Measurements from ENCODE around the gene LHX3.
A peak's percentile ranks its signal among the peaks of the same experiment; 100 is the strongest.
"Not testable (repeated sequence)": the region's sequence is repeated elsewhere in the genome, so short reads cannot be mapped to it uniquely, and the experiment has no call there.

Gene LHX3

DNA sequence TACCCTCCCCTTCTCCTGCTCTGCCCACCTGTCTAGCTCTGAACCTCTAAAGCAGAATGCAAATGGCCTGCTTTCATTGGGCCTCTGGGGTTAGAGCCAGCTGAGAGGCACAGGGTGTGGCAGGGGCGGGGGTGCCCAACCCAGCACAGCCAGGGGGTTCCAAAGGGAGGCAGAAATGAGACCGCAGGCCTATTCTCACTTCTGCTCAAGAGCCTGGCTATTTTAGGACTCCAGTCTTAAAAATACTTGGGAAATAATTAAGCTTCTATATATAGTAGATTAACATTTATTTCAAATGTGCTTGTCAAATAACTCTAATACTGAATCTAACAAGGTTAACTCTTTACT, 35.0 kb upstream of the LHX3 start:
- TF ChIP-seq, protein P1, sequence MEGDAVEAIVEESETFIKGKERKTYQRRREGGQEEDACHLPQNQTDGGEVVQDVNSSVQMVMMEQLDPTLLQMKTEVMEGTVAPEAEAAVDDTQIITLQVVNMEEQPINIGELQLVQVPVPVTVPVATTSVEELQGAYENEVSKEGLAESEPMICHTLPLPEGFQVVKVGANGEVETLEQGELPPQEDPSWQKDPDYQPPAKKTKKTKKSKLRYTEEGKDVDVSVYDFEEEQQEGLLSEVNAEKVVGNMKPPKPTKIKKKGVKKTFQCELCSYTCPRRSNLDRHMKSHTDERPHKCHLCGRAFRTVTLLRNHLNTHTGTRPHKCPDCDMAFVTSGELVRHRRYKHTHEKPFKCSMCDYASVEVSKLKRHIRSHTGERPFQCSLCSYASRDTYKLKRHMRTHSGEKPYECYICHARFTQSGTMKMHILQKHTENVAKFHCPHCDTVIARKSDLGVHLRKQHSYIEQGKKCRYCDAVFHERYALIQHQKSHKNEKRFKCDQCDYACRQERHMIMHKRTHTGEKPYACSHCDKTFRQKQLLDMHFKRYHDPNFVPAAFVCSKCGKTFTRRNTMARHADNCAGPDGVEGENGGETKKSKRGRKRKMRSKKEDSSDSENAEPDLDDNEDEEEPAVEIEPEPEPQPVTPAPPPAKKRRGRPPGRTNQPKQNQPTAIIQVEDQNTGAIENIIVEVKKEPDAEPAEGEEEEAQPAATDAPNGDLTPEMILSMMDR (IDR thresholded peaks at IDR 0.05; ENCODE audit: low read depth, low read length), result no peak
- no peak for TF ChIP-seq EZH2phosphoT487 (IDR thresholded peaks at IDR 0.05; ENCODE audit: low read depth)
- peak overlapping the region; percentile 37 for H3K4me2 ChIP-seq (ENCODE audit: low read length)
- peaks cover 3% of the 10 kb centered on the region for H3K36me3 ChIP-seq (replicated peaks; ENCODE audit: low read depth, low read length)
- H3K79me2 ChIP-seq (ENCODE audit: low read length), result peaks cover 90% of the 10 kb centered on the region
- no peaks in the 10 kb centered on the region for H3K27me3 ChIP-seq (ENCODE audit: low read depth, low read length)
- H3K4me3 ChIP-seq (ENCODE audit: low read length), result peak overlapping the region; percentile 7; the same call in 1 of the 2 replicates
- no peaks in the 10 kb centered on the region for H3K9me3 ChIP-seq (ENCODE audit: insufficient read depth, low read length)
- peak overlapping the region; percentile 4 for H3K27ac ChIP-seq (ENCODE audit: low read length)
- no peak overlapping the region; the same call in 1 of the 2 replicates for H3K9ac ChIP-seq (ENCODE audit: low read length)
- H2AFZ ChIP-seq (ENCODE audit: low read depth, low read length), result no peak overlapping the region
- H4K20me1 ChIP-seq (ENCODE audit: insufficient read depth, low read length), result peaks cover 76% of the 10 kb centered on the region
- H3K4me1 ChIP-seq (ENCODE audit: low read length), result peaks cover 33% of the 10 kb centered on the region

DNA sequence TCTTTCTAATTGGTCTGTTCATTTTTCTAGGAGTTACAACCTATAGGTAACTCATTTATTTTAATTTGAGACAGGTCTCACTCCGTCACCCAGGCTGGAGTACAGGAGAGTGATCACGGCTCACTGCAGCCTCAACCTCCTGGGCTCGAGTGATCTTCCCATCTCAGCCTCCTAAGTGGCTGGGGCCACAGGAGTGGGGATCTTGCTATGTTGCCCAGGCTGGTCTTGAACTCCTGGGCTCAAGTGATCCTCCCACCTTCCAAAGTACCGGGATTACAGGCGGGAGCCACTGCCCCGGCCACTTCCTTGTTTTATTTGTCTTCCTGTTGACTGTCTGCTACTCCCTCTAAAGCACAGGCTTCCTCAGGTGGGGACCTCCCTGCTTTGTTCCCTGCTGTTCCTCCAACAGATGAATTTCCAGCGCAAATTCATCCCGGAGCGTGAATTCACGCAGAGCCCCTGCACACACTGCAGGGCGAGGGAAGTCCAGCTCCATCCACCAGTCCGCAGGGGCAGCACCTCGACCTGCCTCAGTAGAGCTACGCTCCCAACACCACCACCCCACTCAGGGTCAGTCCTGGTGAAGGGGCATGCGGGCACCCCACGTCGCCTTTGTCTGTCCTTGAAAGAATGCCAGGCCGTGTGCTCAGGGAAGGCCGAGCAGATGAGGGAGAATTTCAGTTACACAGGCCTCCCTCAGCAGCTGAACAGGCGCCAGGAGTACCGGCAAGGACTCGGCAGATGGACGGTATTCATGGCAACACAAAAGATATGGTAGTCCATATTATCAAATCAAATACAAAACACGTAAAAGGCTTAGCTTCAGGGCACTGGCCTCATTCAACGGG, 34.4 kb upstream of the LHX3 start:
- no peaks in the 10 kb centered on the region for H3K9me3 ChIP-seq (ENCODE audit: insufficient read depth, low read length)
- 0 out of 2 replicates have a peak overlapping the region, but pooled peaks have one; percentile 7 for H3K4me3 ChIP-seq (ENCODE audit: low read length)
- H3K9ac ChIP-seq (ENCODE audit: low read length), result no peak overlapping the region
- H2AFZ ChIP-seq (ENCODE audit: low read depth, low read length), result no peak overlapping the region
- H4K20me1 ChIP-seq (ENCODE audit: insufficient read depth, low read length), result peaks cover 82% of the 10 kb centered on the region
- H3K79me2 ChIP-seq (ENCODE audit: low read length), result peaks cover 90% of the 10 kb centered on the region
- H3K4me2 ChIP-seq (ENCODE audit: low read length), result peak overlapping the region; percentile 37
- no peak overlapping the region for H3K27ac ChIP-seq (ENCODE audit: low read length)
- peaks cover 29% of the 10 kb centered on the region for H3K4me1 ChIP-seq (ENCODE audit: low read length)
- TF ChIP-seq EZH2phosphoT487 (IDR thresholded peaks at IDR 0.05; ENCODE audit: low read depth), result no peak
- TF ChIP-seq, protein P1 (IDR thresholded peaks at IDR 0.05; ENCODE audit: low read depth, low read length), result no peak
- H3K36me3 ChIP-seq (replicated peaks; ENCODE audit: low read depth, low read length), result peaks cover 3% of the 10 kb centered on the region
- no peaks in the 10 kb centered on the region for H3K27me3 ChIP-seq (ENCODE audit: low read depth, low read length)

DNA sequence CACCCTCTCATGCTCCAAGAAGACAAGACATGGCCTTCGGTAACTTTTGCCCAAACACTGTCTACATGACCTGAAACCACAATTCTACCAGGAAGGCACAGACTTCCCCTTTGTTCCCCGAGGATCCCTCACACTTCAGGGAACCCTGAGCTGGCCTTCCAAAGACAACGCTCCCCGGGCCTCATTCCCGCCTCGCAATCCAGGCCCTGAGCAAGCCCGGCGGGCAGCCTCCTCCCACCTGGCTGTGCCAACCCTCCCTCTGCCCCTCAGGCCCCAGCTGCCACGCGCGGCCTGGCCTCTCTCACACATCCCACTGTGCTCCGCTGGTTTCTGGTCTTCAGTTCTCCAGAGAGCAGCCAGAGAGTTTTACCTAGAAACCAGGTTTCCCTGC, 33.4 kb upstream of the LHX3 start:
- Histone ChIP-seq H3K4me3 (ENCODE audit: low read length) (no peak overlapping the region), H4K20me1 (ENCODE audit: insufficient read depth, low read length) (peaks cover 76% of the 10 kb centered on the region), H3K4me1 (ENCODE audit: low read length) (peaks cover 19% of the 10 kb centered on the region), H2AFZ (ENCODE audit: low read depth, low read length) (no peak overlapping the region), H3K27ac (ENCODE audit: low read length) (no peak overlapping the region), H3K9me3 (ENCODE audit: insufficient read depth, low read length) (no peaks in the 10 kb centered on the region), H3K9ac (ENCODE audit: low read length) (no peak overlapping the region), H3K36me3 (replicated peaks; ENCODE audit: low read depth, low read length) (peaks cover 3% of the 10 kb centered on the region), H3K27me3 (ENCODE audit: low read depth, low read length) (no peaks in the 10 kb centered on the region), H3K79me2 (ENCODE audit: low read length) (peaks cover 90% of the 10 kb centered on the region), H3K4me2 (ENCODE audit: low read length) (no peak overlapping the region)
- no peak for TF ChIP-seq EZH2phosphoT487 (IDR thresholded peaks at IDR 0.05; ENCODE audit: low read depth)
- TF ChIP-seq, protein P1 (IDR thresholded peaks at IDR 0.05; ENCODE audit: low read depth, low read length), result no peak

DNA sequence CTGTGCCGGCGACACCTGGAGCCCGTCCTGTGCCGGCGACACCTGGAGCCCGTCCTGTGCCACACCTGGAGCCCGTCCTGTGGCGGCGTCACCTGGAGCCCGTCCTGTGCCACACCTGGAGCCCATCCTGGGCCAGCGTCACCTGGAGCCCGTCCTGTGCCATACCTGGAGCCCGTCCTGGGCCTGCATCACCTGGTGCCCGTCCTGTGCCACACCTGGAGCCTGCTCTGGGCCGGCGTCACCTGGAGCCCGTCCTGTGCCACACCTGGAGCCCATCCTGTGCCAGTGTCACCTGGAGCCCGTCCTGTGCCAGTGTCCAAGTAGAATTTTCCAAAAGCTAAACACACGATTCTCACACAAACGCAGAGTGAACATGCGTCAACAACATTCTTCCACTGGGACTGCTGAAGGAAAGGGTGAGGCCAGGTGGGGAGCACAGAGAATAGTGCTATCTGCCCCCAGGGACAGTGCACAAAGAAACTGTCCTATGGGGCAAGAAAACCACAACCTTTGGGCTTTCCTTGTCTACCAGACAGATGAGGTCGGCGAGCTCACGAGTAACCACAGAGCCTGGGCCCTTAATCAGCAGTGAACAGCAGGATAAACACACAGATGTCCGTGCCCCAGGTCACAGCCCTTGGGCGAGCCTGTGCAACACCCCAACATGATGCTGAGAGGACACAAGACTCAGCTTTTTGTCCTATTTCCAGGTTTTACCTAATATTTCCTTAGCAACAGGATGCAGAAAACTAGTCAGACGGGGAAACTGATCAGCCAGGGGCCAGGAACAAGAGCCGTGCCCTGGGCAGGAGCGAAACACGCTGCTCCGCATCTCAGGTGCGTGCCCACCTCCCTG, 32.8 kb upstream of the LHX3 start:
- Histone ChIP-seq H4K20me1 (ENCODE audit: insufficient read depth, low read length) (peaks cover 76% of the 10 kb centered on the region), H3K27me3 (ENCODE audit: low read depth, low read length) (no peaks in the 10 kb centered on the region), H3K79me2 (ENCODE audit: low read length) (peaks cover 89% of the 10 kb centered on the region), H3K4me3 (ENCODE audit: low read length) (no peak overlapping the region), H3K27ac (ENCODE audit: low read length) (no peak overlapping the region), H3K4me2 (ENCODE audit: low read length) (no peak overlapping the region), H3K9ac (ENCODE audit: low read length) (no peak overlapping the region), H2AFZ (ENCODE audit: low read depth, low read length) (no peak overlapping the region), H3K4me1 (ENCODE audit: low read length) (peaks cover 18% of the 10 kb centered on the region), H3K36me3 (replicated peaks; ENCODE audit: low read depth, low read length) (peaks cover 3% of the 10 kb centered on the region), H3K9me3 (ENCODE audit: insufficient read depth, low read length) (no peaks in the 10 kb centered on the region)
- TF ChIP-seq, protein P1 (IDR thresholded peaks at IDR 0.05; ENCODE audit: low read depth, low read length), result no peak
- no peak for TF ChIP-seq EZH2phosphoT487 (IDR thresholded peaks at IDR 0.05; ENCODE audit: low read depth)

DNA sequence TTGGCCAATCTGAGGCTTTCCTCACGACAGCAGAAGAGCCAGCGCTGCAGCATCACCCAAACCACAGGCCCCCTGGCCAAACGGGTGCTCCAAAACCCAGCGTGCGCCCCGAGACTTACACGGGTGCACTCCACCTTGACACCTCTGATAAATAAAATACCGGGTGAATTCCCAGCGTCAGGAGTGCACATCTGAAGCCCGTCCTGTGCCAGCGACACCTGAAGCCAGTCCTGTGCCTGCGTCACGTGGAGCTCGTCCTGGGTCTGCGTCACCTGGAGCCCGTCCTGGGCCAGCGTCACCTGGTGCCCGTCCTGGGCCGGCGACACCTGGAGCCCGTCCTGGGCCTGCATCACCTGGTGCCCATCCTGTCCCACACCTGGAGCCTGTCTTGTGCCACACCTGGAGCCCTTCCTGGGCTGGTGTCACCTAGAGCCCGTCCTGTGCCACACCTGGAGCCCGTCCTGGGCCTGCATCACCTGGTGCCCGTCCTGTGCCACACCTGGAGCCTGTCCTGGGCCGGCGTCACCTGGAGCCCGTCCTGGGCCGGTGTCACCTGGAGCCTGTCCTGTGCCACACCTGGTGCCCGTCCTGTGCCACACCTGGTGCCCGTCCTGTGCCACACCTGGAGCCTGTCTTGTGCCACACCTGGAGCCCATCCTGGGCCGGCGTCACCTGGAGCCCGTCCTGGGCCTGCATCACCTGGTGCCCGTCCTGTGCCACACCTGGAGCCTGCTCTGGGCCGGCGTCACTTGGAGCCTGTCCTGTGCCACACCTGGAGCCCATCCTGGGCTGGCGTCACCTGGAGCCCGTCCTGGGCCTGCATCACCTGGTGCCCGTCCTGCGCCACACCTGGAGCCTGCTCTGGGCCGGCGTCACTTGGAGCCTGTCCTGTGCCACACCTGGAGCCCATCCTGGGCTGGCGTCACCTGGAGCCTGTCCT, 31.8 kb upstream of the LHX3 start:
- H3K9me3 ChIP-seq (ENCODE audit: insufficient read depth, low read length); H3K9ac ChIP-seq (ENCODE audit: low read length); H3K4me2 ChIP-seq (ENCODE audit: low read length); H3K27ac ChIP-seq (ENCODE audit: low read length); H3K27me3 ChIP-seq (ENCODE audit: low read depth, low read length); H3K4me3 ChIP-seq (ENCODE audit: low read length); H3K36me3 ChIP-seq (replicated peaks; ENCODE audit: low read depth, low read length); H2AFZ ChIP-seq (ENCODE audit: low read depth, low read length): not testable (repeated sequence)
- Histone ChIP-seq H3K4me1 (ENCODE audit: low read length) (peaks cover 18% of the 10 kb centered on the region), H4K20me1 (ENCODE audit: insufficient read depth, low read length) (peaks cover 69% of the 10 kb centered on the region), H3K79me2 (ENCODE audit: low read length) (peaks cover 88% of the 10 kb centered on the region)

Measured in OCI-LY3 (cell line).